HL-60/S4 (cell line): Measurements from ENCODE around the gene TCF20.

Source experiments
- in situ Hi-C: fragments of 300-500 bp; cut with MboI; formaldehyde crosslinking; loops from 2 replicates; pipeline ENCODE4 v1.14.3; 2022; ENCODE audit warnings: low sequenced_read_pairs

The TCF20 gene

GRCh38 chr22:42300259-42301076, 30.0 kb upstream of the TCF20 start:
- in situ Hi-C loops, result no loop called here

DNA sequence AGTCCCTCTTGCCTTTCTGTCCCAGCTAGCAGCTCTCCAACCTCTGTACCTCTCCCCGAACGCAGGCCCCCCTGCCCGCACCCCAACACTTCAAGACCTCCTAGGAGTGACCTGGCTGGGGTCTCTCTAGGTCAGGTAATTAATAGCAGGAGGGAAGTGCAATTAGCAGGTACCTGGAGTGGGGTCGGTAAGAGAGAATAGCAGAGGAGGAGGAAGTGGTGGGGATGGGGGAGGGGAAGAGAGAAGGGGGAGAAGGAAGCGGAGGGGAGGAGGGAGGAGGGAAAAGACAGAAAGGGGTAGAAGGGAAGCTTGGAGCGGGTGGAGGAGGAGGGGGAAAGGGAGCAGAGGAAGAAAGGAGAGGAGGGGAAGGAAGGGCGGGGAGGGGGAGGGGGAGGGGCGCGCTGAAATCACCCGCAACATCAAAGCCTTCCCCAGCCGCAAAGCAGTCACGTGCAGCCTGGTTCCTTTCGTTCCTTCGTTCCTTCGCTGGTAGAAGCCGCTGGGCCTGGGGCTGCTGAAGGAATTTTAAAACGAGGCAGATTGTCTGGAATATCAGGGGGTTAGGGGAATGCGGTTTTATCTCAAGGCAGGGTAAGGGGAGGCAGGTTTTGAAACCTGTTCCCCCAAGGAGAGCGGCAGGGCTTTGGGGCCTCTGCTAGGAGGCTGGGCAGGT, 29.3 kb upstream of the TCF20 start:
- in situ Hi-C loops, result no loop called here

DNA sequence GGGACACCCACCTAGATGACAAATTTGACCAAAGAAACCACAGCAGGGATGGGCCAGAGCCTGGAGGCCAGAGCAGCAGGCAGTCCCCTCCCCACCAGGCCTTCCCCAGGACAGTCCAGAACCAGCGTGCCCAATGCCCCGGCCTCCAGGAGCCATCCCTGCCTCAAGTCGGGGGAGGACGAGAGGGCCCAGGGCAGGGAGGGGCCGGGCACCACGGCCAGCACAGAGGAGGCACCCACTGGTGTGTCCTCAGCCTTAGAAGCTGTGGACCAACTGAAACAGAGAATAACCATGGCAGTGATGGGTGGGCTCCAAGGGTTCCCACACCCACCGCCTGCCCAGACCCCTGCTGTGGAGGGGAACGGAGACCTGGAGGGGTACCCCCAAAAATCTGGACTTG, 28.3 kb upstream of the TCF20 start:
- in situ Hi-C loops, result no loop called here

GRCh38 chr22:42297778-42298177, 27.3 kb upstream of the TCF20 start:
- in situ Hi-C loops, result no loop called here

DNA sequence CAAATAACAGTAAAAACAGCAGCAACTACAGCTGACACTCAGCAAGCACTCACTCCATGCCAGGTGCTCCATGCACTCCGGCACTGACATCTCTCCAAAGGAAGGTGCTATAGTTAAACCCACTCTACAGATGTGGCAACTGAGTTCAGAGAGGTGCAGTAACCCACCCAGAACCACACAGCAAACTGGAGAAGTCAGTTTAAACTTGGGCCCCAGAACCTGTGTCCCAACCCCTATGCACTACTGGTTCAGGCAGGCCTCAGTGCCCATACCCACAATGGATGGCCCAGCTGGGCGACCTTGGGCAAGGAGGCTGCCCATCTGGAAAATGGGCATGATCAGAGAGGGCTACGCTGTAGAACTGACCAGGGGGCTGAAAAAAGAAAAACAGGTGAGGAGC, 26.4 kb upstream of the TCF20 start:
- in situ Hi-C loops, result no loop called here

DNA sequence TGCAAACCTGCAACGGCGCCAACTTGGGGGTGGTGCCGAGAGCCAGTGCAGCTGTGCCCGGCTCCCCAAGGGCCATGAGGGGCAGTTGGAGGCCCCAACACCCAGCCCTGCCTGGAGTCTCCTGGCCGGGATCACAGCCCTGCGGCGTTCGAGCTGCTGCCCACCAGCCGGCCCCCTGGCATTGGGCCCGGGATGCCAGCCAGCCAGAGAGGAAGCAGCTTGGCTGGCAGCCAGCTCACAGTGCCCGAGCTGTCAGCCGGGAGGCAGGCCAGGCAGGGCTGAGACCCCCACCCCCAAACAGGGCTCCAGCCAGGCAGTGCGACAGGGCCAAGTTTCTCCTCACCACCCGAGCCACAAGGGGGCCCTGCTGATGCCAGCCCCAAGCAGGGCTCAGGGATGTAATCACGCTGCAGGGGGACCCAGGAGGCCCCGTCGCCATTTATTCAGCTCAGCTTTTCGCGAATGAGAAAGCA, 26.0 kb upstream of the TCF20 start:
- in situ Hi-C loops, result no loop called here

DNA sequence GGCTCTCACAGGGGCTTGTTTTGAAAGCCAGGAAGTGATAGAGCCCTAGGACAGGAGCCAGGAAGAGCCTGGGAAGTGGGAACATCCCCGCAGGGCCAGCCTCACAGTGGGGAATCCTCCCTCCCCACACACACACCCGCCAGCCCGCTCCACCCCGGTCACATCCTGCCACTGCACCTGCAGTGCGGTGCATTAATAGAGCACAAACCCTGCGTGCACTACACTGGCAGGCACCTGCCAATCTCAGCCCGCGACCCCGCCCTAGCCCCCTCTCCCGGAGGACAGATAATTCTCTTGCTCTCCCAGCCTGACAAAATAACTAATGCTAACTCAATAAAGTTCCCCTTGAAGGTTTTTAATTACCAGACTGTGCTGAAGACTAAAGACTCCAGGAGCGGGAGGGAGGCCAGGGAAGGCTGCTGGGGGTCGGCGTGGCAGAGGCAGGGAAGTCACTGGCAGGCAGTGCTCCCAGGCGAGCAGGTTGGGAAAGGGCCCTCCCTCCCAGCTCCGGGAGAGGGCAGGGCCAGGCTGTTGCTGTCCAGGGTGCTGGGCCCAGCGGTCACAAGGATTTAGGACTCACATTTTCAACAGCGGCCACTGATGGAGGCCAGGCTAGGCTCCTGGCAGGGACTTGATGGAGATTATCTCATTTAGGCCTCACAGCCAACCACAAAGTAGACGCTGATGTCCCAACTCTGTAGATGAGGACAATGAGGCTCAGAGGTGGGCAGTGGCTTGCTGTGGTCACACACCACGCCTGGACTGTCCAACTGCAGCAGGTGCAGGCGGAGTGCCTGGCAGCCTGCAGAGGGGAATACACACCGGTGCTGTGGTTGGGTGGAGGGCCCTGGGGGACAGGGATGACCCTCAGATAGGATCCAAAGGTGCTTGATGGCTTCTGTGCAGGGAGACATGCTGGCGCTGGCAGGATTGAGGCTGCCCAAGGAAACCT, 23.9 kb upstream of the TCF20 start:
- in situ Hi-C loops, result no loop called here

GRCh38 chr22:42292732-42293520, 22.5 kb upstream of the TCF20 start:
- in situ Hi-C loops, result no loop called here

GRCh38 chr22:42291287-42291686, 20.8 kb upstream of the TCF20 start:
- in situ Hi-C loops, result no loop called here

DNA sequence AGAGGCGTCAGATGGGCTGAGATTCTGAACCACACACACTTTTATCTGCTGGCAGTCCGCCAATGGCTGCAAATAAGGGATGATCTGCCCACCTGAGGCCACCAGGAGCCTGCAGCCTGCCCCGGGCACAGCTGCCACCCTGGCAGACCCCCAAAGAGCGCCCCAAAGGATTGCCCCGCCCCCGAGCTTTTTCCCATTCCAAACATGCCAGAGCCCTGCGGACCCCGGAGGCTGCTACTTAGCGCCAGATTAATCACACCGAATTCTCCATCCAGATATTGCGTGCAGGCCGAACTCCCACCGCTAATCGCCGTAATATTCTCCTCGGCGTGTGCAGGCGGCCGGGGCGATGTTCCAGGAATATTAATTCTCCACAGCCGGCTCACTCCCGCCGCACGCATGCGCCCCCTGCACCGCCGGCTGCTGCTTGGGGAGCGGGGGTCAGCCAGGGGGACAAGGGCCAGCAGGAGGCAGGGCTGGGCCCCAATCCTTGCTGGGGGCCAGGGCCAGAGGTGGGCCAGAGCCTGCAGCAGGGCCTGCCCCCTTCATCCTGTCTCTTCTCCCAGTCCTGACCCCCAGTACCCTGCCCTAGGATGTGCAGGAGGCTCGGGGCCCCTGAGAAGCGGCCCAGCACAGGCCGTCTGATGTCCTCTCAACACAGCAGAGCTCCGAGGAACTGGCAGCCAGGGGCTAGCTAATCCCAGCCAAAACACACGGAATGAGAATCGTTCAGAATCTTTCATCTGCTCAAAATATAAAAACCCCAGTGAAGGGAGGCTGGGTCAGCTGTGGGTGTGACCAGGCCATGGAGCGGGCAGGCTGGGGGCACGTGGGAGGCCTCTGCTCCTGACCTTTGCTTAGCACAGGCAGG, 19.5 kb upstream of the TCF20 start:
- in situ Hi-C loops, result no loop called here

GRCh38 chr22:42288791-42289190, 18.3 kb upstream of the TCF20 start:
- in situ Hi-C loops, result no loop called here

DNA sequence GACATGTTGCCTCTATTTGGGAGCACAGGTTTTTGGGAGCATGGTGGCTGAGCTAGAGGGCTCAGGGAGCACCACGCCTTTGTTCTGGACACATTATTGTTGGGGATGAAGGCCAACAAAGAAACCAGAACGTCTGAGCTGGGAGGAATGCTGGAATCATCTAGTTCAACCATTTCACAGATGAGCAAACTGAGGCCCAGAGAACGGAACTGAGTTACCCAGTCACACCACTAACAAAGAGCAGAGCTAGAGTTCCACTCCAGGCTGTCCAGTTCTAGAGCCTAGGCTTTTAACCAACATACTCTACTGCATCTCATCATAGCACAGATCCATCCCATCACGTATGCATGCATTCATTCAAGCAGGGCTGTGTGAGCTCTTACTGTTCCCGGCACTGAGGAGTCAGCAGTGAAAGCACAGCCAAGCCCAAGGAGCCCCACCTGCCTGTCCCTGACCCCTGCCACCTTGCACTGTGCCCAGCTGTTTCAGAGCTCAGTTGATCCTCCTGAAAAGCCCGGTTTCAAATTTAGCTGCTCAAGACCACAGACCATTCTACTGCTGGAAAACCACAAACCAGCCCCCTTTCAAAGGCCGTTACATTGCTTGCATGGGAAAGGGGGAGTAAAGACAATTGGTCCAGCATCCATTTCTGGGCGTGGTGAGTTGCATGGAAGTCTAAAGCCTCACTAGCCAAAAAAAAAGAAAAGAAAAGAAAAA, 16.9 kb upstream of the TCF20 start:
- in situ Hi-C loops, result no loop called here

- in situ Hi-C loops, result no loop called here
Measured at GRCh38 chr22:42286205-42286604, 15.8 kb upstream of the TCF20 start.

GRCh38 chr22:42285604-42286003, 15.2 kb upstream of the TCF20 start:
- in situ Hi-C loops, result no loop called here

- in situ Hi-C loops, result no loop called here
Measured at GRCh38 chr22:42284643-42285181, 14.3 kb upstream of the TCF20 start.

GRCh38 chr22:42284202-42284591, 13.7 kb upstream of the TCF20 start:
- in situ Hi-C loops, result no loop called here

- in situ Hi-C loops, result no loop called here
Measured at GRCh38 chr22:42283278-42284201, 13.1 kb upstream of the TCF20 start.

DNA sequence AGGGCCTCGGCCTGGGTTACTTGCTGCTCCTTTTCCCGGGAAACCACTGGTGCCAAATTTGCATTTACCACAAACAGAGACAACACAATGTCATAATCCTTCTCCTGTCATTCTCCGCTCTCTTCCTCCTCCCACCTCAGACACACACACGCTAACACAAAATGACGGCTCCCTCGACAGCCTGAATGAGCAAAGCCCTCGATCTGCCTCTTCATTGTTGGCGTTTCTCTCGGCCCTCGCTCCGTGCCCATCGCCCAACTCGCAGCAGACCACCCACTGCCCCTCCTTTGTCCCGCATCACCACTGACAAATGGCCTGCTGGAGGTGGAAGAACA, 12.5 kb upstream of the TCF20 start:
- in situ Hi-C loops, result no loop called here
